ENCODE results near the gene SH3GLB2.
"Not testable (repeated sequence)": the region's sequence is repeated elsewhere in the genome, so short reads cannot be mapped to it uniquely, and the experiment has no call there.

Gene SH3GLB2

GRCh38 chr9:129014608-129015007 is 13.5 kb downstream of the SH3GLB2 start:
- DNase-seq, result no peak

- DNase-seq, result peak in 1 of 14 donors; percentile 21
Measured at GRCh38 chr9:129014124-129014523, 14.0 kb downstream of the SH3GLB2 start.

GRCh38 chr9:129013674-129014073 is 14.5 kb downstream of the SH3GLB2 start:
- DNase-seq, result peak in 1 of 14 donors; percentile 15

GRCh38 chr9:129012893-129013448 is 15.2 kb downstream of the SH3GLB2 start:
- DNase-seq, result no peak

GRCh38 chr9:129012343-129012742 is 15.8 kb downstream of the SH3GLB2 start:
- no peak for DNase-seq

GRCh38 chr9:129011761-129012181 is 16.4 kb downstream of the SH3GLB2 start:
- no peak for DNase-seq

- no peak for DNase-seq
Measured at GRCh38 chr9:129011170-129011569, 17.0 kb downstream of the SH3GLB2 start.

GRCh38 chr9:129010267-129010975 is 17.7 kb downstream of the SH3GLB2 start:
- no peak for DNase-seq

GRCh38 chr9:129009584-129010141 is 18.5 kb downstream of the SH3GLB2 start:
- no peak for DNase-seq

- no peak for DNase-seq
Measured at GRCh38 chr9:129008986-129009583, 19.0 kb downstream of the SH3GLB2 start.

GRCh38 chr9:129008469-129008965 is 19.6 kb downstream of the SH3GLB2 start:
- DNase-seq, result no peak

GRCh38 chr9:129007766-129008468 is 20.2 kb downstream of the SH3GLB2 start:
- DNase-seq, result no peak

GRCh38 chr9:129007035-129007765 is 20.9 kb downstream of the SH3GLB2 start:
- peak in 1 of 14 donors; percentile 32 for DNase-seq

GRCh38 chr9:129006328-129007034 is 21.6 kb downstream of the SH3GLB2 start:
- DNase-seq, result peak in 11 of 14 donors; percentile 28 to 79 (median 54)

- DNase-seq, result peak in 1 of 14 donors; percentile 16
Measured at GRCh38 chr9:129005336-129005997, 22.7 kb downstream of the SH3GLB2 start.

GRCh38 chr9:129004173-129004572 is 24.0 kb downstream of the SH3GLB2 start:
- DNase-seq, result not testable (repeated sequence)

GRCh38 chr9:129002992-129003391 is 25.1 kb downstream of the SH3GLB2 start:
- DNase-seq, result no peak

GRCh38 chr9:129001504-129002325 is 26.4 kb downstream of the SH3GLB2 start:
- DNase-seq, result no peak

- no peak for DNase-seq
Measured at GRCh38 chr9:128999581-129000206, 28.4 kb downstream of the SH3GLB2 start.

Data from C1 segment of cervical spinal cord (tissue), 14 donors.